COR-L47 (cell line): ENCODE data around the gene ADAMTS14.

Experiments used
- DNase-seq: peaks from one replicate; lab custom pipeline; 2025; lab: John Stamatoyannopoulos, UW

The ADAMTS14 gene

DNA sequence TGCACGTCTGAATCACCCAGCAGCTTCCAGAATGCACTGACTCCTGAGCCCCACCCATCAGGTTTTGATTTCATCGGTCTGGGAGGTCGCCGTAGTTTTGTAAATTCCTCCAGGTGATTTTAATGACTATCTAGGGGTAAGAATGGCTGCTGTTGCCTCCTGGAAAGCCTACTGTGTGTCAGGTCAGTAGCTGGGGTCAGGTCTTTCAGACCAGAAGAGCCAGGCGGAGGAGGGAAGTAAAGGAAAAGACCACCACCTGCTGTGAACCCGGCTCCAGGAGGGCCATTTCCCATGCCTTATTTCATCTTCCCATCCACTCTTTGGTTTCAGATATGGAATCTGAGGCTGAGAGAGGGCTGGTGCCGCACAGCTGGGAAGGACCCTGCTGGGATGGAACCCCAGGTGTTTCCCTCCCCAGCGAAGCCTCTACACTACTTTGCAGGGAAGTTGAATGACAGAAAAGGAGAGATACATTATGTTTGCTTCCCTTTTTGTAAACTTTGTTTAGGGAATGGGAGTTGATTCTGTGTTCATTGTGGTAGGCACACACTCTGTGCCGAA lies 19.8 kb downstream of the ADAMTS14 start:
- DNase-seq: no peak

DNA sequence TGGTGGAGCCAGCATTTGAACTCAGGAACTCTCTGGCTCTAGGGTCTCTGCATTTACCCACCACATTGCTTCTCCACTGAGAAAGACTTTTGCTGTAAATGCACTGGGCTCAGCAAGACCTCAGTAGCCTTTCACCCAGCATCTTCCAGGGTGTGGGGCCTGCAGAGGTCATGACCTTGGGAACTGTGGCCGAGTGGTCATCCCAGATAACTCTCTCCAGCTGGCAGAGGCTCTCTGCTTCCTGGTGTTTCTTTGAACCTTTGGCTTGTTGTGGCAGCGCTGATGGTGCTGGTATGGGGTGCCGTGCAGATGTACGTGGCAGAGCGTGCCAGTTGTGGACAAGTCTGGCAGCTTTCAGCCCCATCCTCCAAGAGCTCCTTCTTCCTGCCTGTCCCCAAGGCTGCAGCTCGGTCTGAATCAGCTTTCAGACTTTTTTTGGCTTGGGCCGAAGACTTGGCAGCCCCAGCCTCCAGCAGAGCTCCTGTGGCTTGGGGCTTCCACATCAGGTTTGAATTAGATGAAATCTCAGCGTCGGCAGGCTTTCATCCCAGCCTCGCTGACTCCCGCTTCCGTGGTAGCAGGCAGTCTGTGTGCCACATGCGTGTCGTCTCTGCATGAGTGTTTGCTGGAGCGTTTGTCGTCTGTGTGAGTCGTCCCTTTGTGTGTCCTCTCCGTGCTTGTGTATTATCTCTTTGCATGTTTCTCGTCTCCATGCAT lies 21.5 kb downstream of the ADAMTS14 start:
- DNase-seq: no peak

DNA sequence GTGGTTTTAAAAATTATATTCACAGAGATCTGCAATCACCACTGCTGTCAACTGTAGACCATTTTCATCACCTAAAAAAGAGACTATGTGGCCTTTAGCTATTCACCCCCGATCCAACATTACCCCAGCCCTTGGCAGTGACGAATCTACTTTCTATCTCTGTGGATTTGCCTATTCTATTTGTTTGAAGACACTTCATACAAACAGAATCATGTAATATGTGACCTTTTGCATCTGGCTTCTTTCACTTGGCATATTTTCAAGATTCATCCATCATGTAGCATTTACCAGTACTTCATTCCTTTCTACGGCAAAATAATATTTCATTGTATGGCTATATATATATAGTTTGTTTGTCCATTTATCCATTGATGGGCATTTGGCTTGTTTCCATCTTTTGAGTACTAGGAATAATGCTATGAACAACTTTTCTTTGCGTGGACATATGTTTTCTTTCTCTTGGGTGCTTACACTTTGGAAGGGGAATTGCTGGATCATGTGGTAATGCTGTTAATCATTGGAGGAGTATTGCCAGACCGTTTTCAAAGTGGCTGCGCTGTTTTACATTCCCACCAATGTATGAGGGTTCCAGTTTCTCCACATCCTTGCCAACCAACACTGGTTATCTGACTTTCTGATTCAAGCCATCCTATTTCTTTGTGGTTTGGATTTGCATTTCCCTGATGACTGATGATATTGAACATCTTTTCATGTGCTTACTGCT lies 22.3 kb downstream of the ADAMTS14 start:
- DNase-seq: no peak

DNA sequence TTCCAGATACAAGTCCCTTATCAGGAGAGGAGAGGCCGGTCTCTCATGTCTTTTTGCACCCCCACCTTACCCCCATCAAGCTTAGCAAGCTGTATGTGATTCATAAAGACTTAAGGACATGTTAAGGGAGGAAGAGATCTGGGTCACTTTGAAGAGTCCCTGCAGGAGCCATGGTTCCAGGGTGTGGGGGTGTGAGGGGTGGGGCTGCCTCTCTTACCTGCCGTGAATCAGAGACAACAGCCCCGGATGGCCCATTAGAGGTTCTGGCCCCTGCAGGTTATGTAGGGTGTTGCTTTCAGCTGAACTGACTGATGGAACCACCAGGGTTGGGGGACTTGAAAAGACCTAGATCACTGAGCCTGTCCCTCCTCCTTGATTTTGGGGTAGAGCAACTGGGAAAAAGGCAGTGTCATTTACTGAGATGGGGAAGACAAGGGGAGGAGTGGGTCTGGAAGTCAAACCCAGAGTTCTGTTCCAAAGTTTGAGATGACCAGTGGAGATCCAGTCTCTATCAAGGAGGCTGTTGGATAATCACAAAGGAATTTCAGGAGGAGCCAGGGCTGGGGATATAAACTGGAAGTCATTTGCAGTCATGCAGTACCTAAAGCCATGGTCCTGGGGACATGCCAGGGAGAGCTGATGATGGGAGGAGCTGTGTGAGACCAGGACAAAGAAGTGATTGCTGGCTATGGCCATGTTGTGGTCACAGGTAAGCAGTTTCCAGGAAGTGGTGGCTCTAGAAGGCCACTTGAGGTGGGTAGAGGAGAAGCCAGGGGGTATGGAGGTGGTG lies 23.1 kb downstream of the ADAMTS14 start:
- DNase-seq: no peak

DNA sequence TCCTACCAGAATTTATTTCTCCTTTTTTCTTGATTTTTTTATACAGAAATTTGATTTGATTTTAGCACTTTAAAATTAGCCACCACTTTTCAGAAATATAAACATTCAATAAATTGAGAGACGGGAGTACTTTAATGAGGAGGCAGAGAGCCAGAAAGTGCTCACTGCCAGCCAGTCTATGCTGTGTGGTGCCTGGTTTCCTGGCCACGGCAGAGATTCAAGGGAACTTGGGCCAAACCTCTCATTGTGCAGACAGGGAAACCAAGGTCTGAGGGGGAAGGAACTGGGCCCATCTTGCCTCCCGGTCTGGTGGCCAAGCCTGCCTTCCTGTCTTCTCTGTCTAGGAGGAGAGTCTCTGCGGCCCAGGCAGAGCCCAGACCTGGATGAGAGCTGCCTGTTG lies 25.9 kb downstream of the ADAMTS14 start:
- no peak for DNase-seq

DNA sequence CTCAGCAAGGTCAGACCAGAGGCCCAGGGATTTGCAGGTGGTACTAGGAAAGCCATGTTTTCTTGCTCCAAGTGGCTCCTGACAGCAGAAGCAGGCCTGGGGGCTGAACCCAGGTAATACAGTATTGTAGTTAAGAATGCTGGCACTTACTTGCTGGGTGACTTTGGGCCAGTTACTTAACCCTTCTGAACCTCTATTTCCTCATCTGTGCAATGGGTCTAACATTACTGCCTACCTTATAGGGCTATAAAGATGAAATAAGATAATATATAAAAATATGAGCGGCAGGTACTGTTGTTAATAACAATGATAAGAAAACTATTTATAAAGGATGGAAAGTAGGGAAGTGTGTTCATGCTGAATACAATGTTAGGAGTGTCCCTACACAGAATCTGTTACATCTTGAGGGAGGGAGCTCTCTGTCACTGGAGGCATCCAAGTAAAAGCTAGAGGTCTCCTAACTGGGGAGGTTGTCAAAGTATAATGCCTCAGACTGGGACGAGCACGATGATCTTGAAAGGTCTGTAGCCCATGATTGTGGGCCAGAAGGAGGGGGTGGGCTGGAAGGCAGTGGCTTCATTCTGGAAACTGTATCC lies 26.9 kb downstream of the ADAMTS14 start:
- DNase-seq: no peak

DNA sequence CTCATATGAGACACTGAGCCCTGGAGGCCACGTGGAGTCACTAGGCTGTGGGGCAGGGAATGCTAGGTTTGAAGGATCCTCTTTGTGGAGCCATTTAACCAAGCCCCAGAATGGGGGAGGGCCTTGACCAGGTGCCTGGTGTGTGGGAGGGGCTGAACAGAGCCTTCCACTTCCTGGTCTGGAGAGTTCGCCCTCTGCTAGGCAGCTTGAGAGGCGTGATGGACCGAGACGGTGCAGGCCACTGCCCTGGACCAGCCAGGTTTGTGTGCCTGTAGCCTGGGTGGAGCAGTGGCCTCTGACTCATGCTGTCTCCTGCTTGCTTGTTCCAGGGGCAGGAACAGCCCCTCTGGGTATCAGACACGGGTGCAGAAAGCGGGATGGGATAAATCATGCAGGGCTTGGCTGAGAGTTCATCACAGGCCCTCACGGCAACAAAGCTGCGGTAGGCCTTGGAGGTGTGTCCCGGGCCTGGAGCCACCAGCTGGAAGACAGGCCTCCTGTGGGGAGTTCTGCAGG lies 27.4 kb downstream of the ADAMTS14 start:
- DNase-seq: no peak

DNA sequence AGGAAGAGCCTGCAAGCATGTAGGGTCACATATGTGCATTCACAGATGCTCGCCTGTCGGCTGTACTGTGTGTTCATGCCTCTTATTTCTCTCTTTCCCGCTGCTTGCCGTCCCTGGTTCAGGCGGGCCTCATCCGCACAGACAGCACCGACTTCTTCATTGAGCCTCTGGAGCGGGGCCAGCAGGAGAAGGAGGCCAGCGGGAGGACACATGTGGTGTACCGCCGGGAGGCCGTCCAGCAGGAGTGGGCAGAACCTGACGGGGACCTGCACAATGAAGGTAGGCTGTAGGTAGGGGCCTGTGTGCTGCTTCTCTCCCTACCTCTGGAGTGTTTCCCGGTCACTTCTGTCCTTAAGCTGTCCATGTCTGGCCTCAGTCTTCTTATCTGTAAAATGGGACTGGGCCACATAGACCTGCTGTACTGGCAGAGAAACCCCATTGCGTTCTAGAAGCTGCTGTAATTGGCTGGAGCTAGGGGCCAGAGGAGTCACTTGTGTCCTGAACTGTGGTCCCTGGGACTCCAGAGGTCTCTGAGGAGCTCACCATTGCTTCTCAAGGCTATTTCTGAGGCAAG lies 30.0 kb downstream of the ADAMTS14 start:
- DNase-seq: no peak

DNA sequence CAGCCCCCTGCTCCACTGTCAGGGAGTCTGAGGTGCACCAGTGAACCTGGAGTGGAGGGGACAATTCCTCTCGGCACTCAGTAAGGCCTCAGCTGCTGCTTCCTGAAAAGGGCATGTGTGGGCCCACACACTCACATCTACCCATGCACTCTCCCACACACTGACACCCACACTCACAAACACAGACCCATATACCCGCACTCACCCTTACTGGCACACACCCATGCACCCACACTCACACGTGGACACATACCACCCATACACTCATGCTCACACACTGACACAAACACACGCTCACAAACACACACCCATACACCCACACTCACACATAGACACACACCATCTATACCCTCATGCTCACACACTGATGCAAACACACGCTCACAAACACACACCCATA lies 31.9 kb downstream of the ADAMTS14 start:
- no peak for DNase-seq

DNA sequence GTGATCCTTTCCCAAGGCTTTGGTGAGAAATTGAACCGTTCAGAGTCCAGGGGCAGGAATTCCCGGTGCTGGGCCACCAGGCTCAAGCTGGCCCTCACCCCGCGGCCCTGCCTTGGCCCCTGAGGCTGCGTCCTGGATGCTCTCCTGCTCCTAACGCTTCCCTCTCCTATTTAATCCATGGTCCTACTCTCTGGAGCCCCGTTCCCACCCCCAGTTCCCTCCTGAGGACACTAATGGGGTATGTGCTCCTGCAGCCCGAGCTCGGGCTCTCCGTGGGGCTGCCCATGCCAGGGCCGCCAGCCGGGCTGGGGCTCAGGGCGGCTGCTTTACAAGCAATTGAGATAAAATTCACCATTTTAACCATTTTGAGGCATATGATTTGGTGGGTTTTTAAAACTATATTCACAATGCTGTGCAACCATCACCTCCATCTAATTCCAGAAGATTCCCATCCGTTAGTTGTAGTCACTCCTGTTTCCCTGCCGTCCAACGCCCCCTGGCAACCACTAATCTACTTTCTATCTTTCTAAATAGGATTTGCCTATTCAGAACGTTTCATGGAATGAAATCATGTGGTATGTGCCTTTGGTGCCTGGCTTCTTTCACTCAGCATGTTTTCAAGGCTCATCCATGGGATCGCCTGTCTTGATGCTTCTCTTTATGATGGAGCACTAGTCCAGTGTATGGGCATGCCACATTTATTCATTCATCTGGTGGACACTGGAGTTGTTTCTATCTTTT lies 33.0 kb downstream of the ADAMTS14 start:
- DNase-seq: no peak

DNA sequence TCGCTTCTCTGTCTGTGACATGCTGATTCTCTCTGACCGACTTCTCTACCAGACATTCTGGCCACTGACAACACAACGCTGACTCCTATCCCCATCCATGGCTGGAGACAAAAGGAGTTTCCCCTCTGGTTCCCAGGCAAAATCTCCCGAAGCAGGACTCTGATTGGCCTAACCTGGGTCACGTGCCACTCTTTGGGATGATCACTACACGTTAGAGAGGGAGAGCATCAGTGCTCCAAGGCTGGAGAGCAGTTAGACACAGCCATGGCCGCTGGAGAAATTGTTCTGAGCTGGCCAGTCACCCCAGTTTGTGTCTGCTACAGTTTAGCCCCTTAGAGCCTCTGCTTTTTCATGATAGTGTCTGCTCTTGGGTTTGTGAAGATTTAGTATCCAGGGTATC lies 38.9 kb downstream of the ADAMTS14 start:
- DNase-seq: no peak

DNA sequence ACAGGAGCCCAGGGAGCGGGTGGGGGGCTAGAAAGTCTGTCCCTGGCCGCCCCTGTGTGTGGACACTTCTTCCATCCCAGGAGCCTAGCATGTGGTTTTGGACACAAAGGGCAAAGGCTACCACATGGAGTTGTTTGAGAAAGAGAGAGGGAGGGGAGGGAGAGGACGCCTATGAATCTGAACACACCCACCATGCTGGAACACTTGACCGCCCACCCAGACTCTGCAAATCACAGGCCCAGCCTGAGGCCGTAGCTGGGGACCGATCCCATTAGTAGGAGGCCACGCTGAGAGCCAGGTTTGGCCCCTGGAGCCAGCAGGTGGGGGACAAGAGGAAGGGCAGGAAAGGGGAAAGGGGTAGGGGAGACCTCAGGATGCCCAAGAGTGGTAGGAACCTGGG lies 39.6 kb downstream of the ADAMTS14 start:
- DNase-seq: no peak

DNA sequence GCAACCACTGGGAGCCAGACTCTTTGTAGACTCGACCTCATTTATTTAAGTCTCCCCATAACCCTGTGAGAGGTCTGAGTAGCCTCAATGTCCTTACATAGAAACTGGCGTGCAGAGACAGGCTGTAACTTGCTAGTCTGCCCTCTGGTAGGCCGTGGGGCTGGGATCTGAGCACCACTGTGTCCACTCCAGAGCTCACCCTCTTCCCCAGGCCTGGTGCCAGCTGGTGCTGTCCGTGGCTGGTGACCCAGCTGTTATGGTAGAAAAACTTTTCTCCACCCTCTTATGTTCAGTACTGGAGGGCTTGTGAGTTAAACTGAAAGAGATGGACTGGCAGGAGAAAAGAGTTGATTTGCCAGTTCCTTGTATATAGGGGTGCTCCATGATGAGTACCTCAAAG lies 41.9 kb downstream of the ADAMTS14 start:
- no peak for DNase-seq

DNA sequence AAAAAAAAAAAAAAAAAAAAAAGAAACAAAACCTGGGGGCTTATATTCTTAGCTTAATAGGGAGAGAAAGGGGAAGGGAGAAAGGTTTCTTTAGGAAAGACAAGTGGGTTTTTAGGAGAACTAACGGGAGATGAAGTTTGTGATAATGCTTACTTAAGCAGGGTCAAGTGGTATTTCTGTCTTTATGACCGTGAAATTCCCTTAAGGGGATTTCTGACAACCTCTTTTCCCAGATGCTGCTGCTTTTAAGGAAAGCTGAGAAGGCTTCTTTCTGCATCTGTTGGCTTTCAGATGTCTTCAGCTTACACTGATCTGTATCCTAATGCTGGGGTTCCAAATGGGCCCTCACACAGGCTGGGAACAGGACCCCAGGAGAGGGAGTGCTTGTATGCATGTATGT lies 42.6 kb downstream of the ADAMTS14 start:
- DNase-seq: no peak

DNA sequence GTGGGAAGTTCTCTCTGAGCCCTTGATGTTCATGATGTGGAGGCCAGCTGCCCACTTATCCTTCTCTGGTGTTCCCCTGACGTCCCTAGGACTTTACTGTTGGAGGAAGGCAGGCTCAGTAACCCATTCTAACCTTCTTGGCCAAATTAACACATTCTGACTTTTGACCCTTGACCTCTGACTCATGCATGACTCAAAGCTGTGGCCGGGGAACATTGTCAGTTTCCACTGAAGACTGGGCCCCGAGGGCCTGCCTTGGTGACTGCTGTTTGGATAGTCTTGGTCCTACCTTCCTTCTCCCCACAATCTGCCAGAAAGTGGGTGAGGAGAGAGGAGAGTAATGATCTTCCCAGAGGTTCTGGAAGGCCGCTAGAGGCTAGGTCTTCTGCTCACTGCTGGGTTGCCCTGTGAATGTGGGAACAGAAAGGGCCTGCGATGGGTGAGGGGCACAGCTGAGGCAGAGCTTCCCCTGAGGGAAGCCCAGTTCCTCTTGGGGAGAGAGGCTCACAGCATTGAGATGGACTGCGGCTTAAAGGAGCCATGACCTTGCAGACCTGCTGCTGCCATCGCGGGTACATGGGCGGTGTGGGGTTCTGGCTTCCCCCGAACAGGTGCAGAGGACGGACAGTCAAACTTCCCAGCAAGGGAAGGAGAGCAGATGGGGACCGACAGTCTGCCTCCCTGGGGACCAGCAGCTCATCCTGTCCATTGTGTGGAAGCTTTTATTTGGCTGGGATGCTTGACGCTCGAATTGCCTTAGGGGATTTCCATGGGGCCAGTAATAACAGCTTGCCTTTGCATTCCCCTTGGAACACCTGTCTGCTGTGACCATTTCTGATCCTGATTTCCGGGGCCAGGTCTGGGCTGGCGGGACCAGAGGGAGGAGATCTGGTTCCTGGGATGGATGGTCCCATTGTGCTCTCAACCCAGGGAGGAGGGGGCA lies 43.8 kb downstream of the ADAMTS14 start:
- DNase-seq: peak; percentile 71

DNA sequence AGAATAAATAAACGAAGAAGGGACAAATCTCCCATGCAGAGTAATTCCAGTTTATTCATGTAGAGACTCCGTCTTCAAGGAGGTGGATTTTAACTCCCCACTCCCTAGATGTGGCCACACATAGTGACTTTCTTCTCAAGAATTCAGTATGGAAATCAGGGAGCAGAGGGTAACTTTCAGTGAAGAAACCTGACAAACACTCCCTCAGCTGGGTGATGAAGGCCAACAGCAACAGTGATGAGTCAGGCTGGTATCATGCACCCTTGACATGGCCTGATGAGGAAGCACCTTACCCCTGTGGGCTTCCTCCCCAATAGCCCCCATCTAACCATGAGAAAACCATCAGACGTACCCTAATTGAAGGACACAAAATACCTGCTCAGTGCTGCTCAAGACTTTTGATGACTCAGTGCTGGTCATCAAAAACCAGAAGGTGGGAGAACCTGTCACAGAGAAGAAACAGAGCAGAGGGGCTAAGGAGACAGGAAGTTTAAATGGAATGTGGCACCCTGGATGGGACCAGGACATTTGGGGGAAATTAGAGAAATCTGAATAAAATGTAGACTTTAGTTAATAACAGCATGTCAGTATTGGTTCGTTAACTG lies 50.6 kb downstream of the ADAMTS14 start:
- no peak for DNase-seq

DNA sequence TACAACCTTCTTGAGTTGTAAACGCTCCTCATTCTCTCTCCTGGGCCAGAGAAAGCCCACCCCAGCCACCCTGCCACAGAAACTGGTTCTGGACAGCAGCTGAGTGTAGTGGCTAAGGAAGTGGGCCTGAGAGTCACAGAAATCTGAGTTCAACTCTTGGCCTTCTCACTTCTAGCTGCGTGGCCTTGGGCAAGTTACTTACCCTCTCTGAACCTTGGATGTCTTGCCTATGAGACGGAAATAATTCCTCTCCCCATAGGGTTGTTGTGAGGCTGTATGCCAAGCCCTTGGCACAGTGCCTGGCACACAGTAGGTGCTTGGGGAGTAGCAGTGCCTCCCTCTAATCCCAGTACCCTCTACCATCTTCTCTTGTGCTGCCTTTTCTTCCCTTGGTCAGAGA lies 51.5 kb downstream of the ADAMTS14 start:
- DNase-seq: no peak

DNA sequence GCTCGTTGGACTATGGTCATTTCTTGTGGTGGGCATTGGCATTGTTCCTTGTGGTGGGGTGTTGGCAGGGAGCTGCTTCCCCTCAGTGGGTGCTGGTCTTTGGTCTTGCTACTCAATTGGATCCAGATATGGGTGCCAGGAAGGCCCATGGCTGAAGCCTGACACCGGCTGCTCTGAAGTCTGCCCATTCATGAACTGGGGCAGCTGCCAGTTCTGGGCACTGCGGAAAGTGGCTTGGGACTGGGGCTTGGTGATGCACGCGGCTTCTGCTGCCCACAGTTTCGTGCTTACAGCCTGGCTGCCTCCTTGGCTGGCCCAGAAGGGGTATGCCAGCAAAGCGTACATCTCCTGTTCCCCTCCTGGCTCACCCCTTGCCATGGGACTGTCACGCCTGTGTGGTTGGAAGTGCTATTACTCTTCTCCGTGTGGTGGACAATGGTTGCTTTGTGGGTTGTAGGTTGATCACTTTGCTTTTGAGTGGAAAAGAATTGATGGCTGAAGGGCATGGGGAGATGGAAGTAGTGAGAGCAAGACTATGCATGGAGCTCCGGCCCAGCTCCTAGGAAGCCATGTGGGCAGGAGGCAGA lies 54.7 kb downstream of the ADAMTS14 start:
- DNase-seq: no peak

DNA sequence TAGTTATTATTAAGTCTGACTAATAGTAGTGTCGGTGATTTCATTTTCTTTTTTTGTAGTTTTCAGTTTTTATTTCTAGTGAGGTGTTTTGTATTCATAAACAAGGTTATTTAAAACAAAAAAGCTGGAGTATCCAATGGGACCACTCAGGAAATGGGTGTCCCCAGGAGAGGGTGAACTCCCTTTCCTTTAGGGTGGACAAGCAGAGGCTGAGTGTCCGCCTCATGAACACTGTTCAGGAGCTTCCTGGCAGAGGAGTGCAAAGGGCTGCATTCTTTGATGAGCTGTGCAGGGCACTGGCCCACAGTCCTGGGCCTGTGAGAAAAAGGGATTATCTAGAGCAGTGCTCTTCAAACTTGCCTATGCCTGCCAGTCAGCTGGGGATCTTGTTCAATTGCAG lies 56.0 kb downstream of the ADAMTS14 start:
- DNase-seq: no peak
